GM23248 (cell line): ENCODE measurements around the gene MRTFB.

Experiments used
- EZH2 ChIP-seq: fragments of 200-600 bp; sonication (generic); IDR thresholded peaks from 2 replicates; pipeline ENCODE4 v1.6.1; 2018; ENCODE audit warnings: antibody characterized with exemption, mild to moderate bottlenecking; ENCODE audit not compliant: insufficient read depth, poor library complexity, severe bottlenecking
- EZH2phosphoT487 ChIP-seq: fragments of 200-600 bp; sonication (generic); IDR thresholded peaks from 2 replicates; pipeline ENCODE4 v1.6.1; 2018; ENCODE audit warnings: antibody characterized with exemption, moderate library complexity, mild to moderate bottlenecking, low read depth; ENCODE audit not compliant: insufficient read depth

DNA sequence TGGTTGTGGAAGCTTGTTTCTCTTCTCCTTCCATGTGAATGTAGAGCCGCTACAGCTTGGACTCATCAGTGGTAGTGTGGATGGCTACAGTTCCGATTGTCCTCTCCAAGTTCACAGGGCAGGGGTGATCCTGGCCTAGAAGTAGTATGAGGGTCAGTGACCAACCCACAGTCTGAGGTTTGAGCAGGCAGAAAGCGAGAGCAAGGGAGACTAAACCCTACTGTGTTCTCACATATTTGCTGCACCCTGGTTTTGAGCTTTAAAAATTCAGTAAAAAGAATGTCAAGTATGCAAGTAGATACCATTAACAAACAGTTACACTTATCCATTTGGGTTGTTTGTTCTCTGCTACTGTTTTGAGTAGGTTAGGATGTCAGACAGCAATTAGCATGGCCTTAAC, 148.9 kb downstream of the MRTFB start:
- TF ChIP-seq EZH2phosphoT487 (no peak), EZH2 (no peak)
